ENCODE results near the gene NALCN. TPM values are rescaled to one million over a fixed set of nuclear protein-coding genes. Genes with fewer than 3 reads are reported as not detected.

NALCN gene
- total RNA-seq, 3 donors from 2014 or later, result 0.10 to 1.4 (median 0.12) TPM

- TF ChIP-seq CTCF (IDR thresholded peaks at IDR 0.05), result no peak
- intact Hi-C loops (cut with DNase I, micrococcal nuclease), result no loop called here
- Histone ChIP-seq H3K36me3 (ENCODE audit: low read depth) (no peaks in the 10 kb centered on the region), H3K4me1 (ENCODE audit: low read depth) (no peaks in the 10 kb centered on the region), H3K9me3 (no peaks in the 10 kb centered on the region), H3K4me3 (no peak overlapping the region)
- ATAC-seq (no peak), DNase-seq (no peak)
Observed at GRCh38 chr13:101121608-101122007, 294.7 kb downstream of the NALCN start.

- H3K36me3 ChIP-seq (ENCODE audit: low read depth), result no peaks in the 10 kb centered on the region
- intact Hi-C loops (cut with DNase I, micrococcal nuclease), result no loop called here
- DNase-seq (no peak), ATAC-seq (no peak)
- no peaks in the 10 kb centered on the region for H3K9me3 ChIP-seq
- TF ChIP-seq CTCF (IDR thresholded peaks at IDR 0.05), result no peak
- no peak overlapping the region for H3K4me3 ChIP-seq
- no peaks in the 10 kb centered on the region for H3K4me1 ChIP-seq (ENCODE audit: low read depth)
Observed at GRCh38 chr13:101120007-101120406, 296.3 kb downstream of the NALCN start.

GRCh38 chr13:101116826-101117225 is 299.5 kb downstream of the NALCN start:
- no peak for ATAC-seq
- no peaks in the 10 kb centered on the region for H3K9me3 ChIP-seq
- no peak for TF ChIP-seq CTCF (IDR thresholded peaks at IDR 0.05)
- H3K4me3 ChIP-seq, result no peak overlapping the region
- DNase-seq, result no peak
- intact Hi-C loops (cut with DNase I, micrococcal nuclease), result no loop called here
- no peaks in the 10 kb centered on the region for H3K4me1 ChIP-seq (ENCODE audit: low read depth)
- no peaks in the 10 kb centered on the region for H3K36me3 ChIP-seq (ENCODE audit: low read depth)

GRCh38 chr13:101116341-101116740 is 300.0 kb downstream of the NALCN start:
- Histone ChIP-seq H3K9me3 (no peaks in the 10 kb centered on the region), H3K4me3 (no peak overlapping the region), H3K4me1 (ENCODE audit: low read depth) (no peaks in the 10 kb centered on the region), H3K36me3 (ENCODE audit: low read depth) (no peaks in the 10 kb centered on the region)
- DNase-seq, result no peak
- no peak for TF ChIP-seq CTCF (IDR thresholded peaks at IDR 0.05)
- no peak for ATAC-seq
- intact Hi-C loops (cut with DNase I, micrococcal nuclease), result no loop called here

- no peaks in the 10 kb centered on the region for H3K4me1 ChIP-seq (ENCODE audit: low read depth)
- H3K4me3 ChIP-seq, result no peak overlapping the region
- ATAC-seq (no peak), DNase-seq (no peak)
- intact Hi-C loops (cut with DNase I, micrococcal nuclease), result no loop called here
- no peak for TF ChIP-seq CTCF (IDR thresholded peaks at IDR 0.05)
- H3K9me3 ChIP-seq, result no peaks in the 10 kb centered on the region
- no peaks in the 10 kb centered on the region for H3K36me3 ChIP-seq (ENCODE audit: low read depth)
Observed at GRCh38 chr13:101115762-101116171, 300.5 kb downstream of the NALCN start.

- Histone ChIP-seq H3K4me1 (ENCODE audit: low read depth) (no peaks in the 10 kb centered on the region), H3K36me3 (ENCODE audit: low read depth) (no peaks in the 10 kb centered on the region), H3K9me3 (no peaks in the 10 kb centered on the region), H3K4me3 (no peak overlapping the region)
- no peak for ATAC-seq
- no peak for DNase-seq
- no peak for TF ChIP-seq CTCF (IDR thresholded peaks at IDR 0.05)
- intact Hi-C loops (cut with DNase I, micrococcal nuclease), result no loop called here
Observed at GRCh38 chr13:101111894-101112293, 304.4 kb downstream of the NALCN start.
